ENCODE results near the gene FAM9A.

GRCh38 chrX:8805974-8806373 is 4.8 kb upstream of the FAM9A start:
- TF ChIP-seq, protein P1, sequence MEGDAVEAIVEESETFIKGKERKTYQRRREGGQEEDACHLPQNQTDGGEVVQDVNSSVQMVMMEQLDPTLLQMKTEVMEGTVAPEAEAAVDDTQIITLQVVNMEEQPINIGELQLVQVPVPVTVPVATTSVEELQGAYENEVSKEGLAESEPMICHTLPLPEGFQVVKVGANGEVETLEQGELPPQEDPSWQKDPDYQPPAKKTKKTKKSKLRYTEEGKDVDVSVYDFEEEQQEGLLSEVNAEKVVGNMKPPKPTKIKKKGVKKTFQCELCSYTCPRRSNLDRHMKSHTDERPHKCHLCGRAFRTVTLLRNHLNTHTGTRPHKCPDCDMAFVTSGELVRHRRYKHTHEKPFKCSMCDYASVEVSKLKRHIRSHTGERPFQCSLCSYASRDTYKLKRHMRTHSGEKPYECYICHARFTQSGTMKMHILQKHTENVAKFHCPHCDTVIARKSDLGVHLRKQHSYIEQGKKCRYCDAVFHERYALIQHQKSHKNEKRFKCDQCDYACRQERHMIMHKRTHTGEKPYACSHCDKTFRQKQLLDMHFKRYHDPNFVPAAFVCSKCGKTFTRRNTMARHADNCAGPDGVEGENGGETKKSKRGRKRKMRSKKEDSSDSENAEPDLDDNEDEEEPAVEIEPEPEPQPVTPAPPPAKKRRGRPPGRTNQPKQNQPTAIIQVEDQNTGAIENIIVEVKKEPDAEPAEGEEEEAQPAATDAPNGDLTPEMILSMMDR (IDR thresholded peaks at IDR 0.05) = no peak
- TF ChIP-seq POLR2A (IDR thresholded peaks at IDR 0.05) = no peak

Measured in Peyer's patch (tissue), 4 donors.